Pancreas (tissue), 10 donors: ENCODE measurements around the gene F2. TPM values are rescaled to one million over a fixed set of nuclear protein-coding genes. Genes with fewer than 3 reads are reported as not detected.

Experiments used
- ATAC-seq, 4 donors: fragments of 200-7000 bp; cut with Tn5 transposase; one replicate each; pipeline versions ENCODE4 v1.8.0 to v1.9.1; 2020; ENCODE audit warnings: mild to moderate bottlenecking in 4 of 4, moderate library complexity in 4 of 4
- DNase-seq, 6 donors: peaks; one replicate each; pipeline ENCODE4 v3.0.0-alpha.2; 2020
- FAIRE-seq: peaks from 2 replicates; lab custom pipeline; 2012; peaks lifted over from hg19 to GRCh38; lab: Jason Lieb, UNC
- H3K27ac ChIP-seq, 4 donors: fragments of 200-600 bp; sonication (generic); 1 replicate in 3 of 4; 2 replicates in 1 of 4; pipeline versions ENCODE4 v1.5.0 to v1.8.0; 2020
- H3K27me3 ChIP-seq, 4 donors: fragments of 200-600 bp; one replicate each; pipeline ENCODE4 v1.8.0; 2021
- H3K36me3 ChIP-seq, 3 donors: fragments of 200-600 bp; sonication (generic) in 1 of 3; one replicate each; pipeline versions ENCODE4 v1.5.0 to v1.8.0; 2020 to 2021
- H3K4me1 ChIP-seq, 3 donors: fragments of 200-600 bp; one replicate each; pipeline ENCODE4 v1.8.0; 2021
- H3K4me3 ChIP-seq, 4 donors: fragments of 200-600 bp; sonication (generic) in 2 of 4; one replicate each; pipeline versions ENCODE4 v1.5.0 to v1.8.0; 2020 to 2021
- H3K9me3 ChIP-seq, 4 donors: fragments of 200-600 bp; one replicate each; pipeline ENCODE4 v1.8.0; 2021
- CTCF ChIP-seq, 4 donors: fragments of 200-600 bp; sonication (generic) in 3 of 4; IDR thresholded peaks; one replicate each; pipeline versions ENCODE4 v1.5.0 to v1.8.0; 2021; ENCODE audit warnings: antibody characterized with exemption in 4 of 4
- WGBS, 2 donors: extraction: QIAGEN DNeasy Blood & Tissue Kit; methylation state at CpG; one replicate each; pipeline ENCODE4 v1.1.7; 2013; 5-methylcytosine and 5-hydroxymethylcytosine counted together
- intact Hi-C, 3 donors: fragments of 100-400 bp; cut with DNase I; formaldehyde crosslinking; loops; one replicate each; pipeline versions ENCODE4 v1.11.1 to v1.14.2; 2022
- polyA plus RNA-seq, 2 donors: library from polyadenylated mRNA; stranded (reverse); fragments of 200-250 nt; gene quantifications; one replicate each; pipeline ENCODE4 v1.2.3, GENCODE V29; 2013
- total RNA-seq, 6 donors: library from RNA; stranded (reverse); fragmentation: NEBNext Ultra II Directional in 4 of 6; extraction: Animal tissue kit (Norgen Biotek cat#: 25700) in 4 of 6; gene quantifications; one replicate each; pipeline versions ENCODE4 v1.2.1 to v1.2.4, GENCODE V29; 2021 to 2023
- donor health status: healthy with polysubstance abuse.
- donor health status: DM: no; HTN: no; CAD: no; lungs with moderate emphysema.
- donor health status: DM: no; HTN: no; CAD: no.
- donor health status: control.
- donor health status: control.
- donor health status: Bipolar disorder and iron deficiency.
- donor health status: DM: yes; HTN: yes; CAD: no.
- donor health status: DM: no; HTN: no; CAD: no.
- donor health status: DM: no; HTN: no; CAD: no.
- donor health status: DM: yes; HTN: yes; CAD: no.

The F2 gene
- total and polyA plus RNA-seq, 8 donors, result 0.08 to 0.76 (median 0.17) TPM; not detected in 4

DNA sequence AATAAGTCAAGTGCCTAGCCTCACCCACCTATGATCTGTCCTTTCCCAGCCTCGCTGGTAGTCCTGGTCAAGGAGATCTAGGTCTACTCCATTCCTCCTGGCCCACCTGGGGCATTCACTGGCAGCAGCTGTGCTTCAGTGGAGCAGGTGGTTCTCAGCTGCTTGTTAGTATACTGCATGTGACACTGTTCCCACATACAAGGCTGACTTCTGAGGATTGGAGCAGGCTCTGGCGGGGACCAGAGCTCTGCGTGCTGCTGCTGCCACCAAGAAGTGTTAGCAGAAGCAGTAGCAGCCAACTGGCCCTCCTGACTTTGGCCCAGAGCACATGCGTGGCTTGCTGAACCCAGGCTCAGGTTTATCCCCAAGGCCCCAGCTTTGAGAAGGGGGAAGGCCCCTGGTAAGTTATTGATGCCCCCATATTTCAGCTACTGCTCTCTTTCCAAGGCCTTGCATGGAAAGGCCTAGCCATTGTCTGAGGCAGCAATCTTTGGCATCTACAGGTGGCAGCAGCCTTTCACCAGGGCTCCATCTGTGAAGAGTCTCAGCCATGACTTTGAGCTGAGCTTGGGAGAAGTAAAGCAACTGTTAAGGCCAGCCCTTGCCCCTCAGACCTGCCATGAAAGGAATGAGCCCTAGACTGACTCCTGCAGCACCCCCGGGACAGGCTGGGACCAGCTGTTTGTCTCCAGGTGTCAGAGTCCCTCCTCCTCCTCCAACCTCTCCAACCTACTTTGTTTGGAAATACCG lies 45.1 kb upstream of the F2 start:
- no peaks in the 10 kb centered on the region for H3K27me3 ChIP-seq
- H3K4me1 ChIP-seq, result peaks cover 13 to 30% (median 27%) of the 10 kb centered on the region in 3 donors
- DNase-seq (peak in 5 of 6 donors; percentile 52 to 76 (median 62)), ATAC-seq (peak; percentile 20 to 61 (median 50)), FAIRE-seq (no peak)
- H3K27ac ChIP-seq, result peak overlapping the region; percentile 60 to 91 (median 74)
- intact Hi-C loops, result no loop called here
- 45 to 50% methylated on average over 6 of the region's 6 CpGs for WGBS, 2 donors
- H3K36me3 ChIP-seq, result peaks cover 0 to 40% (median 16%) of the 10 kb centered on the region in 3 donors
- H3K4me3 ChIP-seq, result no peak overlapping the region
- no peaks in the 10 kb centered on the region for H3K9me3 ChIP-seq
- no peak for TF ChIP-seq CTCF (IDR thresholded peaks at IDR 0.05)

GRCh38 chr11:46674463-46675287 lies 44.3 kb upstream of the F2 start:
- FAIRE-seq (no peak), ATAC-seq (peak; percentile 7 to 32 (median 14)), DNase-seq (peak in 1 of 6 donors; percentile 53)
- H3K27me3 ChIP-seq, result no peaks in the 10 kb centered on the region
- H3K9me3 ChIP-seq, result no peaks in the 10 kb centered on the region
- intact Hi-C loops, result no loop called here
- peak overlapping the region; percentile 60 to 91 (median 74) for H3K27ac ChIP-seq
- no peak for TF ChIP-seq CTCF (IDR thresholded peaks at IDR 0.05)
- no peak overlapping the region for H3K4me3 ChIP-seq
- H3K4me1 ChIP-seq, result peaks cover 19 to 30% (median 27%) of the 10 kb centered on the region in 3 donors
- peaks cover 1 to 40% (median 22%) of the 10 kb centered on the region in 3 donors for H3K36me3 ChIP-seq
- 55 to 62% methylated on average over 12 of the region's 12 CpGs for WGBS, 2 donors

GRCh38 chr11:46675288-46675851 lies 43.6 kb upstream of the F2 start:
- FAIRE-seq, result no peak
- peaks cover 19 to 30% (median 27%) of the 10 kb centered on the region in 3 donors for H3K4me1 ChIP-seq
- no peak overlapping the region for H3K4me3 ChIP-seq
- peak in 5 of 6 donors; percentile 56 to 75 (median 72) for DNase-seq
- H3K27me3 ChIP-seq, result no peaks in the 10 kb centered on the region
- H3K9me3 ChIP-seq, result no peaks in the 10 kb centered on the region
- peak; percentile 78 to 82 (median 79) for ATAC-seq
- H3K27ac ChIP-seq, result peak overlapping the region; percentile 60 to 91 (median 74)
- 11 to 22% methylated on average over 4 of the region's 4 CpGs for WGBS, 2 donors
- intact Hi-C loops, result no loop called here
- peaks cover 2 to 42% (median 29%) of the 10 kb centered on the region in 3 donors for H3K36me3 ChIP-seq
- TF ChIP-seq CTCF (IDR thresholded peaks at IDR 0.05), result no peak

GRCh38 chr11:46675949-46676348 lies 43.1 kb upstream of the F2 start:
- DNase-seq (peak in 1 of 6 donors; percentile 25), FAIRE-seq (no peak), ATAC-seq (no peak)
- Histone ChIP-seq H3K9me3 (no peaks in the 10 kb centered on the region), H3K4me1 (peaks cover 19 to 30% (median 27%) of the 10 kb centered on the region in 3 donors), H3K27me3 (no peaks in the 10 kb centered on the region), H3K4me3 (no peak overlapping the region), H3K36me3 (peaks cover 5 to 42% (median 31%) of the 10 kb centered on the region in 3 donors), H3K27ac (peak overlapping the region; percentile 60 to 91 (median 74))
- no peak for TF ChIP-seq CTCF (IDR thresholded peaks at IDR 0.05)
- WGBS, 2 donors, result 70 to 71% methylated on average over 7 of the region's 7 CpGs
- intact Hi-C loops, result no loop called here
